Endothelial cell of umbilical vein (primary cell): ENCODE results near the gene KIRREL1. TPM values are rescaled to one million over a fixed set of nuclear protein-coding genes. Genes with fewer than 3 reads are reported as not detected.

Source experiments
- BruUV-seq: library from RNA; stranded (reverse); fragments of 400-500 nt; replicated peaks from 2 replicates; lab custom pipeline; 2021; lab: Mats Ljungman, UMichigan
- CTCF ChIA-PET: fragments of 300-600, 350-600 bp; sonication (Branson Sonifier 250); formaldehyde crosslinking; loops from one replicate; lab custom pipeline; 2021; ENCODE audit warnings: antibody characterized with exemption, inconsistent platforms; lab: Charles Lee
- POLR2A ChIA-PET: fragments of 300-600, 350-600 bp; sonication (Branson Sonifier 250); formaldehyde crosslinking; loops from one replicate; lab custom pipeline; 2021; ENCODE audit warnings: antibody characterized with exemption, inconsistent platforms; lab: Charles Lee
- DNase-seq: peaks from one replicate; pipeline ENCODE4 v3.0.0-alpha.2; 2011; ENCODE audit warnings: low read depth, low spot score
- FAIRE-seq: peaks from 2 replicates; lab custom pipeline; 2011; peaks lifted over from hg19 to GRCh38; lab: Jason Lieb, UNC
- H2AFZ ChIP-seq: 2 replicates; pipeline ENCODE4 v1.6.0; 2012; ENCODE audit warnings: low read depth, low read length, control low read depth, inconsistent platforms
- H3K27ac ChIP-seq: 2 replicates; pipeline ENCODE4 v1.5.1; 2011; ENCODE audit warnings: low read depth, mild to moderate bottlenecking, control low read depth, low read length, moderate library complexity; ENCODE audit not compliant: insufficient read depth
- H3K27me3 ChIP-seq, 2 experiments: 2 replicates each; pipeline versions ENCODE4 v1.6.0 to v1.6.1; 2011; ENCODE audit warnings: low read length in 2 of 2, mixed read lengths in 1 of 2; ENCODE audit not compliant: control insufficient read depth in 2 of 2, insufficient read depth in 2 of 2
- H3K36me3 ChIP-seq, 2 experiments: 2 replicates in 1 of 2; 3 replicates in 1 of 2; pipeline ENCODE4 v1.5.1; 2011; ENCODE audit warnings: low read length in 2 of 2, mild to moderate bottlenecking in 1 of 2, moderate library complexity in 1 of 2; ENCODE audit not compliant: control insufficient read depth in 2 of 2, insufficient read depth in 2 of 2; ENCODE audit errors: extremely low read depth in 1 of 2
- H3K4me1 ChIP-seq: 3 replicates; pipeline ENCODE4 v1.5.1; 2011; ENCODE audit warnings: mild to moderate bottlenecking, low read length; ENCODE audit not compliant: control insufficient read depth, insufficient read depth; ENCODE audit errors: extremely low read depth
- H3K4me2 ChIP-seq: 2 replicates; pipeline ENCODE4 v1.6.1; 2011; ENCODE audit warnings: low read length, control low read depth, mixed read lengths; ENCODE audit not compliant: insufficient read depth
- H3K4me3 ChIP-seq, 3 experiments: fragments of 200-600 bp in 1 of 3; sonication (generic), shearing (Covaris generic) in 1 of 3; replicated peaks in 1 of 3; 2 replicates each; pipeline ENCODE4 v1.5.1; 2011 to 2016; ENCODE audit warnings: control low read depth in 3 of 3, low read length in 3 of 3, mild to moderate bottlenecking in 2 of 3, inconsistent platforms in 1 of 3, low read depth in 1 of 3, moderate library complexity in 1 of 3; ENCODE audit not compliant: insufficient read depth in 1 of 3
- H3K79me2 ChIP-seq: 2 replicates; pipeline ENCODE4 v1.6.0; 2012; ENCODE audit warnings: low read length, inconsistent platforms; ENCODE audit not compliant: control insufficient read depth, insufficient read depth
- H3K9ac ChIP-seq: replicated peaks from 2 replicates; pipeline ENCODE3; 2011; ENCODE audit warnings: low read length, control low read depth; ENCODE audit not compliant: insufficient read depth; ENCODE audit errors: extremely low read depth
- H3K9me1 ChIP-seq: replicated peaks from 3 replicates; pipeline ENCODE4 v1.6.0; 2011; ENCODE audit warnings: mild to moderate bottlenecking, low read length; ENCODE audit not compliant: control insufficient read depth, insufficient read depth; ENCODE audit errors: extremely low read depth
- H3K9me3 ChIP-seq: replicated peaks from 2 replicates; pipeline ENCODE4 v1.5.1; 2012; ENCODE audit warnings: low read length, inconsistent platforms; ENCODE audit not compliant: control insufficient read depth, insufficient read depth
- H4K20me1 ChIP-seq: replicated peaks from 2 replicates; pipeline ENCODE3; 2011; ENCODE audit warnings: mild to moderate bottlenecking, low read length; ENCODE audit not compliant: control insufficient read depth, insufficient read depth; ENCODE audit errors: extremely low read depth
- EZH2 ChIP-seq: IDR thresholded peaks from 2 replicates; pipeline ENCODE4 v1.6.1; 2012; ENCODE audit warnings: borderline replicate concordance, low read depth, mild to moderate bottlenecking, moderate library complexity, low read length, inconsistent platforms; ENCODE audit not compliant: severe bottlenecking
- FOS ChIP-seq: IDR thresholded peaks from 2 replicates; pipeline ENCODE4 v1.6.1; 2011; ENCODE audit warnings: mild to moderate bottlenecking, low read length, moderate library complexity, borderline replicate concordance; ENCODE audit not compliant: insufficient read depth
- GATA2 ChIP-seq: IDR thresholded peaks from 2 replicates; pipeline ENCODE4 v1.7.0; 2011; ENCODE audit warnings: low read depth, mild to moderate bottlenecking, moderate library complexity, mixed read lengths, low read length; ENCODE audit not compliant: insufficient read length, insufficient read depth
- JUN ChIP-seq: IDR thresholded peaks from 2 replicates; pipeline ENCODE4 v1.6.1; 2011; ENCODE audit warnings: borderline replicate concordance, low read depth; ENCODE audit not compliant: insufficient read length, insufficient read depth
- MYC ChIP-seq: IDR thresholded peaks from one replicate; pipeline ENCODE4 v1.6.1; 2011; ENCODE audit warnings: mild to moderate bottlenecking, low read depth, low read length
- POLR2A ChIP-seq: IDR thresholded peaks from 2 replicates; pipeline ENCODE4 v1.6.1; 2012; ENCODE audit warnings: low read depth, mild to moderate bottlenecking, control low read depth, low read length
- POLR2AphosphoS5 ChIP-seq: IDR thresholded peaks from 2 replicates; pipeline ENCODE4 v1.6.1; 2012; ENCODE audit warnings: low read depth, mild to moderate bottlenecking, control low read depth, low read length, moderate library complexity; ENCODE audit not compliant: insufficient read depth
- dilution Hi-C: fragments of 300-500 bp; cut with MboI; formaldehyde crosslinking; loops from one replicate; pipeline ENCODE4 v1.15.0; 2019; ENCODE audit warnings: low sequenced_read_pairs; ENCODE audit not compliant: extremely low pct_ligation_motif_present
- intact Hi-C: fragments of 100-400 bp; cut with micrococcal nuclease; formaldehyde crosslinking; loops from one replicate; pipeline ENCODE4 v1.10.0; 2022
- polyA plus RNA-seq, 4 experiments: library from polyadenylated mRNA; depleted of rRNA in 3 of 4; stranded (reverse) in 3 of 4; unstranded in 1 of 4; fragments of >200 nt; gene quantifications; 2 replicates each; pipeline versions ENCODE4 v1.2.1 to v1.2.3, GENCODE V29; 2011 to 2012; ENCODE audit warnings: missing spikeins in 1 of 4
- total RNA-seq: library from RNA; stranded (reverse); gene quantifications from 2 replicates; pipeline ENCODE4 v1.2.3, GENCODE V29; 2021
- TF ChIP-seq, protein P1 (sequence below), 2 donors: IDR thresholded peaks; 1 replicate in 1 of 2; 2 replicates in 1 of 2; pipeline ENCODE4 v1.5.1; 2011; ENCODE audit warnings: low read length in 2 of 2, mild to moderate bottlenecking in 2 of 2, moderate library complexity in 2 of 2, control low read depth in 1 of 2, inconsistent platforms in 1 of 2, low read depth in 1 of 2; ENCODE audit not compliant: insufficient read depth in 1 of 2; ENCODE audit errors: extremely low read depth in 1 of 2
- TF ChIP-seq, protein P2 (sequence below): IDR thresholded peaks from 2 replicates; pipeline ENCODE4 v1.6.1; 2011; ENCODE audit not compliant: insufficient read depth, insufficient read length

Gene KIRREL1
- total and polyA plus RNA-seq, 2 donors (not counting 3 experiments of a cell fraction or from before 2014, with no cell fraction given) = 35.6 to 57.6 TPM

DNA sequence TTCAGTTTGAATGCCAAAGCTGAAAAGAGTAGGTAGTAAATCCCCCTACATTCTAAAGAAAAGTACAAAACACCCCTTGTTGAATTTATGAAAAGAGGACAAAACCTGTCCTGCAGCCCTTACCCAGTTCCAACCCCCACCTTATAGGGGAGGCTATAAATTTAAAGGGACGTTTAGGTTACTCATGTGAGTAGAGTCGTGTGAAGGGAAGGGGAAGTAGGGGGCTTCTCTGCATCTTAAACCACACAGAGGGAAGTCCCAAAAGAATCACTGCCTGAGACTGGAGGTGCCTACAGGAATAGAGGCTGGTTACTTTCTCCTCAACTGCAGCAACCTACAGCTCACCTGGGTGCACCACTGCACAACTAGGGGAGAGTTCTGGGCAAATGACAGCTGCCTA, 36.7 kb upstream of the KIRREL1 start:
- Histone ChIP-seq H3K4me2 (no peak overlapping the region), H3K4me1 (no peaks in the 10 kb centered on the region), H3K9me3 (no peaks in the 10 kb centered on the region), H3K36me3 (no peaks in the 10 kb centered on the region), H3K9me1 (no peaks in the 10 kb centered on the region), H2AFZ (no peak overlapping the region), H3K79me2 (no peaks in the 10 kb centered on the region), H3K27ac (no peak overlapping the region), H4K20me1 (no peaks in the 10 kb centered on the region), H3K9ac (no peak overlapping the region), H3K27me3 (peaks cover 25 to 29% of the 10 kb centered on the region in 2 experiments), H3K4me3 (no peak overlapping the region)
- dilution Hi-C loops = no loop called here
- intact Hi-C loops = no loop called here
- DNase-seq (no peak), FAIRE-seq (no peak)
- TF ChIP-seq JUN (no peak), POLR2AphosphoS5 (no peak), EZH2 (no peak)
- no TSS peak for BruUV-seq
- CTCF ChIA-PET = interaction anchor here (1.4 to 10.3 kb wide), 2 partner anchors 165 to 376 kb away, joined by 8 to 366 read pairs; a partner anchor contains a TSS
- POLR2A ChIA-PET = no interaction called here

DNA sequence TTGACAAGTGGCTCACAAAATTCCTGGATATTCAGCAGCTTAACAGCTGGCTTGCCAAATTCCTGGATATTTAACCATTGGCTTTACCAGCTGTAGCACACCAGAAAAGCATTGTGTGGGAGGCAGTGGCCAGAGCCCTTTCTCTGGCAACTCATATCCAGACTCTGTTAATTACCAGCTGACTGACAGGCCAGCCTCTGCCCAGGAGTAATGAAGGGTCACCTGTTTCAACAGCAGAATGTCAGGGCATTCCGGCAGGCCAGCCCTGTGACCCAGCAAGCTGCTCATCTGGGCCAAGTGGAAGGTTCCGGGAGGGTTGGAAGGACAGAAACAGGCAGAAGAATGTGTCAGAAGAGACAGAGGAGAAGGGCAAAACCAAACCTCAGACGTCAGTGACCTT, 35.2 kb upstream of the KIRREL1 start:
- Histone ChIP-seq H4K20me1 (no peaks in the 10 kb centered on the region), H3K79me2 (no peaks in the 10 kb centered on the region), H3K4me3 (no peak overlapping the region), H3K4me2 (no peak overlapping the region), H3K9me3 (no peaks in the 10 kb centered on the region), H3K36me3 (no peaks in the 10 kb centered on the region), H3K4me1 (no peaks in the 10 kb centered on the region), H2AFZ (no peak overlapping the region), H3K9ac (no peak overlapping the region), H3K27ac (no peak overlapping the region), H3K27me3 (peaks cover 21% of the 10 kb centered on the region in 2 experiments), H3K9me1 (no peaks in the 10 kb centered on the region)
- DNase-seq = no peak
- FAIRE-seq = no peak
- TF ChIP-seq EZH2 = no peak
- TF ChIP-seq GATA2 = no peak
- TF ChIP-seq POLR2A = no peak
- TF ChIP-seq, protein P1, sequence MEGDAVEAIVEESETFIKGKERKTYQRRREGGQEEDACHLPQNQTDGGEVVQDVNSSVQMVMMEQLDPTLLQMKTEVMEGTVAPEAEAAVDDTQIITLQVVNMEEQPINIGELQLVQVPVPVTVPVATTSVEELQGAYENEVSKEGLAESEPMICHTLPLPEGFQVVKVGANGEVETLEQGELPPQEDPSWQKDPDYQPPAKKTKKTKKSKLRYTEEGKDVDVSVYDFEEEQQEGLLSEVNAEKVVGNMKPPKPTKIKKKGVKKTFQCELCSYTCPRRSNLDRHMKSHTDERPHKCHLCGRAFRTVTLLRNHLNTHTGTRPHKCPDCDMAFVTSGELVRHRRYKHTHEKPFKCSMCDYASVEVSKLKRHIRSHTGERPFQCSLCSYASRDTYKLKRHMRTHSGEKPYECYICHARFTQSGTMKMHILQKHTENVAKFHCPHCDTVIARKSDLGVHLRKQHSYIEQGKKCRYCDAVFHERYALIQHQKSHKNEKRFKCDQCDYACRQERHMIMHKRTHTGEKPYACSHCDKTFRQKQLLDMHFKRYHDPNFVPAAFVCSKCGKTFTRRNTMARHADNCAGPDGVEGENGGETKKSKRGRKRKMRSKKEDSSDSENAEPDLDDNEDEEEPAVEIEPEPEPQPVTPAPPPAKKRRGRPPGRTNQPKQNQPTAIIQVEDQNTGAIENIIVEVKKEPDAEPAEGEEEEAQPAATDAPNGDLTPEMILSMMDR (IDR thresholded peaks at IDR 0.05; ENCODE audit: extremely low read depth in 1 of 2, insufficient read depth in 1 of 2, low read depth in 1 of 2, low read length in 2 of 2) = no peak
- TF ChIP-seq POLR2AphosphoS5 = no peak
- TF ChIP-seq, protein P2, sequence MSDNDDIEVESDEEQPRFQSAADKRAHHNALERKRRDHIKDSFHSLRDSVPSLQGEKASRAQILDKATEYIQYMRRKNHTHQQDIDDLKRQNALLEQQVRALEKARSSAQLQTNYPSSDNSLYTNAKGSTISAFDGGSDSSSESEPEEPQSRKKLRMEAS = no peak
- TF ChIP-seq FOS = no peak
- TF ChIP-seq JUN = no peak
- no peak for TF ChIP-seq MYC
- intact Hi-C loops (no loop called here), dilution Hi-C loops (no loop called here)
- BruUV-seq = no TSS peak
- POLR2A ChIA-PET = no interaction called here
- CTCF ChIA-PET = interaction anchor here (1.2 to 10.3 kb wide), 3 partner anchors 80 to 164 kb away, joined by 3 to 366 read pairs (median 6); a partner anchor contains a TSS
